ENCODE results near the gene ELF4. TPM values are rescaled to one million over a fixed set of nuclear protein-coding genes. Genes with fewer than 3 reads are reported as not detected.
A peak's percentile ranks its signal among the peaks of the same experiment; 100 is the strongest.

Gene ELF4
- total and polyA plus RNA-seq, 3 donors from 2014 or later = 4.2 to 10.2 (median 5.0) TPM

DNA sequence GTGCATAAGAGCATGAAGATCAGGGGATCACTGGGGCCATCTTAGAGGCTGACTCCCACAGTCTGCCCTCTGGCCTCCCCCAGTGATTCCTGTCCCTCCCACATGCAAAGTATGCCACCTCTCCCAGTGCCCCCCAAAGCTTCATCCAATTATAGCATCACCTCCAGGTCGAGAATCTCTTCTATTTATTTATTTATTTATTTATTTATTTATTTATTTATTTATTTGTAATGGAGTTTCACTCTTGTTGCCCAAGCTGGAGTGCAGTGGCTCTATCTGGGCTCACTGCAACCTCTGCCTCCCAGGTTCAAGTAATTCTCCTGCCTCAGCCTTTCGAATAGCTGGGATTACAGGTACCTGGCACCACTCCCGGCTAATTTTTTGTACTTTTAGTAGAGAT, 77.7 kb downstream of the ELF4 start:
- H3K4me1 ChIP-seq = no peaks in the 10 kb centered on the region
- H3K27ac ChIP-seq = no peak overlapping the region
- no peaks in the 10 kb centered on the region for H3K27me3 ChIP-seq
- WGBS, 2 donors = 91 to 96% methylated on average over 3 of the region's 3 CpGs
- H3K9me3 ChIP-seq = no peaks in the 10 kb centered on the region
- no peak for TF ChIP-seq CTCF (IDR thresholded peaks at IDR 0.05)
- TF ChIP-seq POLR2A (IDR thresholded peaks at IDR 0.05) = no peak
- intact Hi-C loops (cut with DNase I; ENCODE audit: low total_unique reads) = no loop called here
- no peak for DNase-seq
- H3K4me3 ChIP-seq = no peak overlapping the region
- H3K36me3 ChIP-seq (ENCODE audit: low read depth, missing control alignments) = no peaks in the 10 kb centered on the region

GRCh38 chrX:130030826-130031225, 79.5 kb downstream of the ELF4 start:
- intact Hi-C loops (cut with DNase I; ENCODE audit: low total_unique reads) = no loop called here
- H3K9me3 ChIP-seq = no peaks in the 10 kb centered on the region
- TF ChIP-seq CTCF (IDR thresholded peaks at IDR 0.05) (no peak), POLR2A (IDR thresholded peaks at IDR 0.05) (no peak)
- H3K4me3 ChIP-seq = no peak overlapping the region
- H3K27ac ChIP-seq = no peak overlapping the region
- WGBS, 2 donors = 60 to 78% methylated on average over 3 to 4 of the region's 4 CpGs
- no peaks in the 10 kb centered on the region for H3K36me3 ChIP-seq (ENCODE audit: low read depth, missing control alignments)
- H3K27me3 ChIP-seq = no peaks in the 10 kb centered on the region
- H3K4me1 ChIP-seq = no peaks in the 10 kb centered on the region
- no peak for DNase-seq

- no peak overlapping the region for H3K27ac ChIP-seq
- H3K4me3 ChIP-seq = no peak overlapping the region
- no peaks in the 10 kb centered on the region for H3K27me3 ChIP-seq
- intact Hi-C loops (cut with DNase I; ENCODE audit: low total_unique reads) = no loop called here
- DNase-seq = peak; percentile 50
- 79 to 81% methylated on average over 5 of the region's 5 CpGs for WGBS, 2 donors
- H3K4me1 ChIP-seq = no peaks in the 10 kb centered on the region
- H3K9me3 ChIP-seq = no peaks in the 10 kb centered on the region
- peak; percentile 16 to 32 (median 27) for TF ChIP-seq CTCF (IDR thresholded peaks at IDR 0.05)
- no peak for TF ChIP-seq POLR2A (IDR thresholded peaks at IDR 0.05)
- H3K36me3 ChIP-seq (ENCODE audit: low read depth, missing control alignments) = no peaks in the 10 kb centered on the region
Observed at GRCh38 chrX:130028196-130028595, 82.1 kb downstream of the ELF4 start.

- H3K4me3 ChIP-seq = no peak overlapping the region
- no peaks in the 10 kb centered on the region for H3K9me3 ChIP-seq
- 79 to 100% methylated on average over 3 to 4 of the region's 4 CpGs for WGBS, 2 donors
- H3K27ac ChIP-seq = no peak overlapping the region
- intact Hi-C loops (cut with DNase I; ENCODE audit: low total_unique reads) = no loop called here
- H3K4me1 ChIP-seq = no peaks in the 10 kb centered on the region
- TF ChIP-seq CTCF (IDR thresholded peaks at IDR 0.05) (no peak), POLR2A (IDR thresholded peaks at IDR 0.05) (no peak)
- H3K27me3 ChIP-seq = no peaks in the 10 kb centered on the region
- no peak for DNase-seq
- H3K36me3 ChIP-seq (ENCODE audit: low read depth, missing control alignments) = no peaks in the 10 kb centered on the region
Observed at GRCh38 chrX:130027569-130027968, 82.7 kb downstream of the ELF4 start.

DNA sequence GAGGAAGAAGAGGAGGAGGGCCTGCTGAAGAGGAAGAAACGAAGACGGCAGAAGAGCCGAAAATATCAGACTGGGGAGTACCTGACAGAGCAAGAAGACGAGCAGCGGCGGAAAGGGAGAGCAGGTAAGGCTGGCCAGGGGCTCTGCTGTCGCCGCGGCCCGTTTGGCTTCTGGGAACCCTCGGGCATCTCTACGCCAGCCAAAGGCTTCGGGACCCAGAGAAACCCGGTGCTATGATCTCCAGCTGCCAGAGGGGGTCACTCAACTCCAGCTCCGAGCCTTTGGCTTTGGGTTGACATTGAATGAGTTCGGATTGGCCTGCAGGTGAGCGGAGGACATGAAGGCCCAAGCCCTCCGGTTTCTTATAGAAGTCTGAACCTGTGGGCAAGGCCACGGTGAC, 85.0 kb downstream of the ELF4 start:
- Histone ChIP-seq H3K9me3 (no peaks in the 10 kb centered on the region), H3K27me3 (no peaks in the 10 kb centered on the region)

More for the DNA sequence above, 85.0 kb downstream of the ELF4 start:
- intact Hi-C loops (cut with DNase I; ENCODE audit: low total_unique reads) = no loop called here
- WGBS, 2 donors = 79 to 93% methylated on average over 3 to 16 of the region's 19 CpGs
- Histone ChIP-seq H3K36me3 (ENCODE audit: low read depth, missing control alignments) (no peaks in the 10 kb centered on the region), H3K4me3 (no peak overlapping the region), H3K4me1 (no peaks in the 10 kb centered on the region), H3K27ac (no peak overlapping the region)
- no peak for DNase-seq
- TF ChIP-seq POLR2A (IDR thresholded peaks at IDR 0.05) (no peak), CTCF (IDR thresholded peaks at IDR 0.05) (no peak)

Data from testis (tissue), 3 donors.